ENCODE measurements around the gene BAX.

The BAX gene

GRCh38 chr19:48933382-48933932, 21.2 kb upstream of the BAX start, which contains the start of gene DHDH:
Gene DHDH, plus strand, starts transcription at chr19:48933699. Its CDS starts 23 bp downstream, at chr19:48933722.
- peak; percentile 86 for DNase-seq

DNA sequence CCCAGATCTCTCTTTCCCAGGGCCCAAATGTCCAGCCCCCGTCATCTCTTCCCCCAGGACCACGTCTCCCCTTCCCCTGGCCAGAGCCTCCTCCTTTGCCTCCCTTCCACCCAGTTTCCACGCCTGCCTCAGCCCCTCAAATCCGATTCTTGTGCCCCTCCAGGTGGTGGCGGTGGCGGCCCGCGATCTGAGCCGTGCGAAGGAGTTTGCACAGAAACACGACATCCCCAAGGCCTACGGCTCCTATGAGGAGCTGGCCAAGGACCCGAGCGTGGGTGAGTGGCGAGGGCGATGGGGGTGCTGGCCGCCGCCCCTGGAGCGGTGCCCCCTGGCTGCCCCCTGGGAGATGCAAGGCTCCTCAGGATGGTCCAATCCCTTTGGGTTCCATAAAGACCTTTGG, 19.8 kb upstream of the BAX start:
- DNase-seq, result no peak

- DNase-seq, result no peak
These were observed 18.8 kb upstream of the BAX start for GRCh38 chr19:48935864-48936263.

- no peak for DNase-seq
These were observed 16.4 kb upstream of the BAX start for GRCh38 chr19:48938256-48938655.

GRCh38 chr19:48940902-48941301, 13.8 kb upstream of the BAX start:
- no peak for DNase-seq

DNA sequence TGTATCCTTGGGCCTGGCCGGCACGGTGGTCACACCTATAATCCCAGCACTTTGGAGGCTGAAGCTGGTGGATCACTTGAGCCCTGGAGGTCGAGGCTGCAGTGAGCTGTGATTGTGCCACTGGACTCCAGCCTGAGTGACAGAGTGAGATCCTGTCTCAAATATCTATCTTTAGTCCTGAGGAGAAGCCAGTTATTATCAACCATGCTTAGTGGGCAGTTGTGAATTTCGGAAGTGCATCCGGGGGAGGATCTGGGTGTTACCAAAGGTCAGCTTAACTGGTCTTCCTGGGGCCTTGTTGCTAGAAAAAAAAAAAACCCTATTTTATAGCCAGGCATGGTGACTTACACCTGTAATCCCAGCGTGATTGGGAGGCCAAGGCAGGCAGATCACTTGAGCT, 11.6 kb upstream of the BAX start:
- no peak for DNase-seq

DNA sequence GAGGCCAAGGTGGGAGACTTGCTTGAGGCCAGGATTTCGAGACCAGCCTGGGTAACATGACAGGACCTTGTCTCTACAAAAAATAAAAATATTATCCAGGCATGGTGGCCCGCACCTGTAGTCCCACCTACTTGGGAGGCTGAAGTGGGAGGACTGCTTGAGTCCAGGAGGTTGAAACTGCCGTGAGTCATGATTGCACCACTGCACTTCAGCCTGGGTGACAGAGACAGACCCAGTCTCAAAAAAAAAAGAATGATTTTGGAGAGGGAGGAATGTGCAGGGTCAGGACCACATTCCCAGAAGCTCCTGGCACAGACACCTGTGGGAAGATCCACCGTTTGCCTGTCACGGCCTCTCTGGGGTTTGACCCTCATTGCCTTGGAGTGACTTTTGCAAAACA, 9.3 kb upstream of the BAX start:
- no peak for DNase-seq

DNA sequence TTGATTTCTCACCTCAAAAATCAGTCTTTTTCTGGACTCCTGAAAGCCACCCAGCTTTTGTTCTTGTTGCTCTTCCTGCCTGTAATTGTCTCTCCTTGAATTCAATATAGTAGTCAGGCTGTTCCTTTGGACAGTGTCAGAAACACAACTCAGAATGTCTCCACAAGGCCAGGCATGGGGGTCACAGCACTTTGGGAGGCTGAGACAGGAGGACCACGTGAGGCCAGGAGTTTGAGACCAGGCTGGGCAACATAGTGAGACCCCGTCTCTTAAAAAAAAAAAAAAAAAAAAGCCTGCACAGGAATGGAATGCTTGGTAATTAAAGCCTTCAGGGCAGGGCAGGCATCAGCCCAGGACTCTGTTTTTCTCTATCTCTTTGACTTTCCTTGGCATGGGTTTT, 8.9 kb upstream of the BAX start:
- DNase-seq, result no peak

DNA sequence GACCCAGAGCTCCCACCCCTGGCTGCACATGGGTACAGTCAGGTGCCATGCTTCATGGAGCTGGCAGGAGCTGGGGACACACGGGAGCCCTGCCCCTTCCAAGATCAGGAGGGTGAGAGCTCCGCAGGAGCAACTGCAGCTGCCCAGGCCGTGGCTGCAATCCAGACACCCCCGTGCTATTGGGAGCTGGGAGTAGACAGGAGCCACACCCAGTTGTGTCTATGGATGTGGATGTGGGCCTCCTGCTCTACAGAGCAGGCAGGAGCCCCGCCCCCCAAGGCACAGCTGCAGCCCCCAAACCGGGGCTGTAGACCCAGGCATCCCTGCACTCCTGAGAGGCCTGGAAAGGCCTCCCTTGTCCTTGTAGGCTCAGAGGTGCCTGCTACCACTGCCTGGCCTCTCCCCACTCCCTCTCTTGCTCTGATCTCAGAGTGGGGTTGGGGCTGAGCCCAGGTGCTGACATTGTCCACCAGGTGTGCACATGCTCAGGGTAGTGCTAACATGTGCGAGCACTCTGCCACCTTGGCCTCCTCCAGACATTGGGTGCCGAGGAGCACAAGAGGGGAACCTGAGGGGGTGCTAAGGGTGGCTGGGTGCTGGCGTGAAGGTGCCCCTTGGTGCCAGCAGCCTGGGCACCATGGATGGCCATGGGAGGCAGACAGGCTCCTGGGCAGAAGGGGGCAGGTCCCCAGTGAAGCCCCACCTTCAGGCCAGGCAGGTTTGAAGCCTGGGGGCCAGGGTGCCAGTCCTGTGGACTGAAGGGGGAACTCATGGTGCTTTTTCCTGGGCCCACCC, 8.0 kb upstream of the BAX start:
- DNase-seq, result no peak

GRCh38 chr19:48947258-48947542, 7.5 kb upstream of the BAX start:
- DNase-seq, result no peak

DNA sequence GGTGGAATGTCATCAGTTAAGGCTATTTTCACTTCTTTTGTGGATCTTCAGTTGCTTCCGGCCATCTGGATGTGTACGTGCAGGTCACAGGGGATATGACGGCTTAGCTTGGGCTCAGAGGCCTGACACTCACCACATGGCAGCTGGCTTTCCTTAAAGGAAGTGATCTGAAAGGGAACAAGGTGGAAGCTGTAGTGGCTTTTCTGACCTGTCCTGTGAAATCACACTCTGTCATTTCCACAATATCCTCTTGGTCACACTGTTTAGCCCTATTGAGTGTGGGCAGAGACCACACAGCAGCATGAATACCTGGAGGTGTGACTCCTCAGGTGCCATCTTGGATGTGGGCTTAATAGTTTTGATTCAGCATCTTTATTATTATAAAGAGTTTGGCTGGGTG, 4.5 kb upstream of the BAX start:
- DNase-seq, result no peak

DNA sequence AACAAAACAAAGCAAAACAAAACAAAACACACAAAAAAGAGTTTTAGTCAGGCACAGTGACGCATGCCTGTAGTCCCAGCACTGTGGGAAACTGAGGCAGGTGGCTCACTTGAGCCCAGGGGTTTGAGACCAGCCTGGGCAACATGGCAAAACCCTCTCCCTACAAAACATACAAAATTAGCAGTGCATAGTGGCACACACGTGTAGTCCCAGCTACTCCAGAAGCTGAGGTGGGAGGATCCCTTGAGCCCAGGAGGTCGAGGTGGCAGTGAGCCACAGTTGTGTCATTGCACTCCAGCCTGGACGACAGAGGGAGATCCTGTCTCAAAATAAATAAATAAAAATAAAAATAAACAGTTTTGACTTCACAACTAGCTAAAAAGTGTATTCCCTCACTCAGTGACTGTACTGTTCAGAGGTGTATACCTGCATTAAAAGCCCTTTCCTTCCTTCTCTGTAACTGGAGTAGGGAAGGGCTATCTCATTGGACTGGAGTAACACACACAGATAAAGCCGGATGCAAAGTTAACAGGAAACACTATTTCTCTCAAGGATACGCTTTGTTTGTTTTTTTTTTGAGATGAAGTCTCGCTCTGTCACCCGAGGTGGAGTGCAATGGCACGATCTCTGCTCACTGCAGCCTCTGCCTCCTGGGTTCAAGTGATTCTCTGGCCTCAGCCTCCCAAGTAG, 3.7 kb upstream of the BAX start:
- no peak for DNase-seq

- DNase-seq, result no peak
These were observed 1.5 kb upstream of the BAX start for GRCh38 chr19:48953141-48953540.

DNA sequence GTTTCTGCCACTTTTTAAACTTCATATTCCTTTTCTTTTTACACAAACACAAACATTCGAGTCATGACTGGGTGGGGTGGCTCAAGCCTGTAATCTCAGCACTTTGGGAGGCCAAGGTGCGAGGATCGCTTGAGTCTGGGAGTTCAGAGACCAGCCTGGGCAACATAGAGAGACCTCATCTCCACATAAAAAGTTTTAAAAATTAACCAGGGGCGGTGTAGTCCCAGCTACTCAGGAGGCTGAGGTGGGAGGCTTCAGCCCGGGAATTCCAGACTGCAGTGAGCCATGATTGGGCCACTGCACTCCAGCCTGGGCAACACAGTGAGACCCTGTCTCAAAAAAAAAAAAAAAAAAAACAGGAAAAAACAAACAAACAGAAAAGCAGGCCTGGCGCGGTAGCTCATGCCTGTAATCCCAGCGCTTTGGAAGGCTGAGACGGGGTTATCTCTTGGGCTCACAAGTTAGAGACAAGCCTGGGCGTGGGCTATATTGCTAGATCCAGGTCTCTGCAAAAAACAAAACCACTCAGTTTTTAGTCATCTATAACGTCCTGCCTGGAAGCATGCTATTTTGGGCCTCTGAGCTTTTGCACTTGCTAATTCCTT, 583 bp upstream of the BAX start:
- DNase-seq, result no peak

DNA sequence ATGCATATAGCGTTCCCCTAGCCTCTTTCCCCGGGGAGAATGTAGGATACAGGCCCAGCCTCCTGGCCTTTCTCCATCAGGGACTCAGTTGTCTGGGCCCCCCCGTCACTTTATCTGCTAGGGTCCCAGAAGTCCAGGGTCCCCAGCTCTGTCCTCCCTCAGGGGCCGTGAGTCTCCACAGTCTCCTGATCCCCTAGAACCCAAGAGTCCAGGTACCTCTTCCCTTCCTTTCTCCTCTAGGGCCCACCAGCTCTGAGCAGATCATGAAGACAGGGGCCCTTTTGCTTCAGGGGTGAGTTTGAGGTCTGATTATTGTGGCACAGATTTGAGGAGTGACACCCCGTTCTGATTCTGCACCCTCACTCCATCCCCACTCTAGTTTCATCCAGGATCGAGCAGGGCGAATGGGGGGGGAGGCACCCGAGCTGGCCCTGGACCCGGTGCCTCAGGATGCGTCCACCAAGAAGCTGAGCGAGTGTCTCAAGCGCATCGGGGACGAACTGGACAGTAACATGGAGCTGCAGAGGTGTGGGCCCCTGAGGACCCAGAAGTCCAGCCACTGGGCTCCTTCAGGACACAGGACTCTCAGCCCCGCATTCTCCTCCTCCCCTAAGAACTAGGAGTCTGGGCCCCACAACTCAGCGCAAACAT, 758 bp downstream of the BAX start:
- DNase-seq, result no peak

- DNase-seq, result no peak
These were observed 3.3 kb downstream of the BAX start for GRCh38 chr19:48958006-48958405.

DNA sequence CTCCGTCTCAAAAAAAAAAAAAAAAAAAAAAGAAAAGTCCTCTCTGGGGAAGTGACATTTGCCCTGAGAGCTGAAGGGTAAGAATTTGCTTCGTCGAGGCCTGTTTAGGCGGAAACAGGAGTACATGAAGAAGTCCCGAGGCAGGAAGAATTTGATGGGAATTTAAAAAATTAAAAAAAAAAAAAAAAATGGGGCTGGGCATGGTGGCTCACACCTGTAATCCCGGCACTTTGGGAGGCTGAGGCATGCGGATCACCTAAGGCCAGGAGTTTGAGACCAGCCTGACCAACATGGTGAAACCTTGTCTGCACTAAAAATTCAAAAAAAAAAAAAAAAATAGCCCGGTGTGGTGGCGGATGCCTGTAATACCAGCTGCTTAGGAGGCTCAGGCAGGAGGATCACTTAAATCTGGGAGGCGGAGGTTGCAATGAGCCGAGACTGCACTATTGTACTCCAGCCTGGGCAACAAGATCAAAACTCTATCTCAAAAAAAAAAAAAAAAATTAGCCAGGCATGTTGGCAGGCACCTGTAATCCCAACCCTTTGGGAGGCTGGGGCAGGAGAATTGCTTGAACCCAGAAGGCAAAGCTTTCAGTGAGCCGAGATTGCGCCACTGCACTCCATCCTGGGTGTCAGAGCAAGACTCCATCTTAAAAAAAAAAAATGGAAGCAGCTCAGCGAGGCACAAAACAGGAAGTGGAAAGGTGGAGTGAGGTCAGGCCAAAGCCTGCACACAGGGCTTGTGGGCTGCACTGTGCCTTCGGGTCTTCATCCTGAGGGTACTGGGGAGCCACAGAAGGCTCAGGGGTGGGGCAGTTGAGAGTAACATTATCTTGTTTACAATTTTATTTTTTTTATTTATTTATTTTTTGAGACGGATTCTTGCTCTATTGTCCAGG, 4.9 kb downstream of the BAX start:
- DNase-seq, result peak; percentile 18

DNA sequence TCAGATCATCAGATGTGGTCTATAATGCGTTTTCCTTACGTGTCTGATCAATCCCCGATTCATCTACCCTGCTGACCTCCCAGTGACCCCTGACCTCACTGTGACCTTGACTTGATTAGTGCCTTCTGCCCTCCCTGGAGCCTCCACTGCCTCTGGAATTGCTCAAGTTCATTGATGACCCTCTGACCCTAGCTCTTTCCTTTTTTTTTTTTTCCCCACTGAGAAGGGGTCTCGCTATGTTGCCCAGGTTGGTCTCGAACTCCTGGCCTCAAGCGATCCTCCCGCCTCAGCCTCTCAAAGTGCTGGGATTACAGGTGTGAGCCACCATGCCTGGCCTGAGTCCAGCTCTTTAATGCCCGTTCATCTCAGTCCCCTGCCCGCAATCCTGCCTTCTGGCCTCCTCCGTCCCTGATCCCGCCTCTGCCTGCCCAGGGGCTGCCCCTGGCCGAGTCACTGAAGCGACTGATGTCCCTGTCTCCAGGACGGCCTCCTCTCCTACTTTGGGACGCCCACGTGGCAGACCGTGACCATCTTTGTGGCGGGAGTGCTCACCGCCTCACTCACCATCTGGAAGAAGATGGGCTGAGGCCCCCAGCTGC, 6.5 kb downstream of the BAX start:
- peak; percentile 18 for DNase-seq

GRCh38 chr19:48961673-48962028, 7.0 kb downstream of the BAX start:
- no peak for DNase-seq

GRCh38 chr19:48962029-48962848, 7.6 kb downstream of the BAX start:
- DNase-seq, result peak; percentile 46

GRCh38 chr19:48962849-48963165, 8.1 kb downstream of the BAX start:
- DNase-seq, result no peak
